ENCODE measurements around the gene POP4.

POP4 gene

GRCh38 chr19:29577649-29577963, 28.5 kb upstream of the POP4 start:
- no peak for DNase-seq

GRCh38 chr19:29578349-29578748, 27.7 kb upstream of the POP4 start:
- DNase-seq, result no peak

- no peak for DNase-seq
Measured at GRCh38 chr19:29579308-29579910, 26.7 kb upstream of the POP4 start.

GRCh38 chr19:29581398-29581797, 24.7 kb upstream of the POP4 start:
- no peak for DNase-seq

GRCh38 chr19:29583196-29583999, 22.7 kb upstream of the POP4 start:
- no peak for DNase-seq

GRCh38 chr19:29586401-29586800, 19.7 kb upstream of the POP4 start:
- no peak for DNase-seq

- no peak for DNase-seq
Measured at GRCh38 chr19:29587059-29587458, 19.0 kb upstream of the POP4 start.

GRCh38 chr19:29587518-29587986, 18.5 kb upstream of the POP4 start:
- DNase-seq, result peak; percentile 29

GRCh38 chr19:29588095-29588494, 18.0 kb upstream of the POP4 start:
- no peak for DNase-seq

GRCh38 chr19:29590278-29590677, 15.8 kb upstream of the POP4 start:
- no peak for DNase-seq

GRCh38 chr19:29591670-29592069, 14.4 kb upstream of the POP4 start:
- no peak for DNase-seq

GRCh38 chr19:29593869-29594268, 12.2 kb upstream of the POP4 start:
- DNase-seq, result no peak

GRCh38 chr19:29596080-29596727, 9.9 kb upstream of the POP4 start:
- no peak for DNase-seq

GRCh38 chr19:29596885-29597525, 9.1 kb upstream of the POP4 start:
- no peak for DNase-seq

- DNase-seq, result no peak
Measured at GRCh38 chr19:29598036-29598435, 8.0 kb upstream of the POP4 start.

- DNase-seq, result no peak
Measured at GRCh38 chr19:29598496-29598895, 7.6 kb upstream of the POP4 start.

- DNase-seq, result no peak
Measured at GRCh38 chr19:29603308-29603707, 2.8 kb upstream of the POP4 start.

GRCh38 chr19:29606420-29606747, 301 bp downstream of the POP4 start:
- DNase-seq, result no peak

GRCh38 chr19:29609636-29610035, 3.6 kb downstream of the POP4 start:
- no peak for DNase-seq

GRCh38 chr19:29610213-29610573, 4.1 kb downstream of the POP4 start:
- DNase-seq, result no peak

- DNase-seq, result peak; percentile 82
Measured at GRCh38 chr19:29610574-29611271, 4.6 kb downstream of the POP4 start.

GRCh38 chr19:29612121-29612520, 6.0 kb downstream of the POP4 start:
- no peak for DNase-seq

All from activated T-cell treated with anti-CD3 and anti-CD28 coated beads for 4 hours (primary cell).